ENCODE measurements around the gene CLDN6.

The CLDN6 gene

GRCh38 chr16:2968368-2968737, 49.6 kb downstream of the CLDN6 start:
- no peak for DNase-seq

GRCh38 chr16:2967721-2968161, 50.2 kb downstream of the CLDN6 start:
- DNase-seq = no peak

- no peak for DNase-seq
These were observed 50.8 kb downstream of the CLDN6 start for GRCh38 chr16:2967211-2967631.

GRCh38 chr16:2966808-2967191, 51.2 kb downstream of the CLDN6 start:
- no peak for DNase-seq

GRCh38 chr16:2966043-2966807, 51.8 kb downstream of the CLDN6 start:
- no peak for DNase-seq
